MM.1S (cell line): ENCODE measurements around the gene SH3PXD2A.

ENCODE experiments used
- DNase-seq: peaks from one replicate; pipeline ENCODE4 v3.0.0-alpha.2; 2015
- H2AFZ ChIP-seq: fragments of 300-600 bp; sonication (generic); 2 replicates; pipeline ENCODE4 v1.6.0; 2016; ENCODE audit warnings: antibody characterized with exemption, low read length
- H3F3A ChIP-seq: fragments of 300-600 bp; sonication (generic); 2 replicates; pipeline ENCODE4 v1.6.1; 2016; ENCODE audit warnings: mild to moderate bottlenecking, antibody characterized with exemption, low read length, moderate library complexity, mixed read lengths; ENCODE audit not compliant: insufficient read depth
- H3K27ac ChIP-seq: fragments of 300-600 bp; sonication (generic); 2 replicates; pipeline ENCODE4 v1.5.1; 2016; ENCODE audit warnings: mild to moderate bottlenecking, low read length
- H3K27me3 ChIP-seq: fragments of 300-600 bp; sonication (generic); replicated peaks from 2 replicates; pipeline ENCODE4 v1.6.0; 2016; ENCODE audit warnings: low read length; ENCODE audit not compliant: insufficient read depth
- H3K36me3 ChIP-seq: fragments of 300-600 bp; sonication (generic); replicated peaks from 2 replicates; pipeline ENCODE4 v1.6.1; 2016; ENCODE audit warnings: mild to moderate bottlenecking, low read length, mixed read lengths; ENCODE audit not compliant: insufficient read depth
- H3K4me1 ChIP-seq: fragments of 300-600 bp; sonication (generic); 2 replicates; pipeline ENCODE4 v1.6.1; 2016; ENCODE audit warnings: low read length, mixed read lengths
- H3K4me2 ChIP-seq: fragments of 300-600 bp; sonication (generic); 2 replicates; pipeline ENCODE4 v1.6.0; 2016; ENCODE audit warnings: low read depth, low read length
- H3K4me3 ChIP-seq: fragments of 300-600 bp; sonication (generic); 2 replicates; pipeline ENCODE4 v1.5.1; 2016; ENCODE audit warnings: low read length, mixed read lengths
- H3K79me2 ChIP-seq: fragments of 300-600 bp; sonication (generic); 2 replicates; pipeline ENCODE4 v1.6.1; 2016; ENCODE audit warnings: mixed run types, low read length, mixed read lengths
- H3K9ac ChIP-seq: fragments of 300-600 bp; sonication (generic); 2 replicates; pipeline ENCODE4 v1.6.1; 2016; ENCODE audit warnings: low read length, mixed read lengths
- H3K9me2 ChIP-seq: fragments of 300-600 bp; sonication (generic); replicated peaks from 2 replicates; pipeline ENCODE4 v1.6.1; 2016; ENCODE audit warnings: mild to moderate bottlenecking, low read length, mixed read lengths; ENCODE audit not compliant: insufficient read depth
- H3K9me3 ChIP-seq: fragments of 300-600 bp; sonication (generic); replicated peaks from 2 replicates; pipeline ENCODE4 v1.6.1; 2016; ENCODE audit warnings: mild to moderate bottlenecking, low read length, mixed read lengths; ENCODE audit not compliant: insufficient read depth
- H4K20me1 ChIP-seq: fragments of 300-600 bp; sonication (generic); 2 replicates; pipeline ENCODE4 v1.6.1; 2016; ENCODE audit warnings: mild to moderate bottlenecking, low read length, moderate library complexity, mixed read lengths; ENCODE audit not compliant: insufficient read depth
- EZH2 ChIP-seq: fragments of 300-600 bp; sonication (generic); optimal IDR thresholded peaks from 2 replicates; pipeline ENCODE3; 2017; ENCODE audit warnings: low read depth, mild to moderate bottlenecking, antibody characterized with exemption, low read length, mixed read lengths
- EZH2phosphoT487 ChIP-seq: fragments of 300-600 bp; sonication (generic); IDR thresholded peaks from 2 replicates; pipeline ENCODE4 v1.6.1; 2018; ENCODE audit warnings: antibody characterized with exemption, low read length
- TF ChIP-seq, protein P1 (sequence below): fragments of 300-600 bp; sonication (generic); IDR thresholded peaks from 2 replicates; pipeline ENCODE4 v1.5.1; 2016; ENCODE audit warnings: antibody characterized with exemption, low read length, mixed read lengths

The SH3PXD2A gene

DNA sequence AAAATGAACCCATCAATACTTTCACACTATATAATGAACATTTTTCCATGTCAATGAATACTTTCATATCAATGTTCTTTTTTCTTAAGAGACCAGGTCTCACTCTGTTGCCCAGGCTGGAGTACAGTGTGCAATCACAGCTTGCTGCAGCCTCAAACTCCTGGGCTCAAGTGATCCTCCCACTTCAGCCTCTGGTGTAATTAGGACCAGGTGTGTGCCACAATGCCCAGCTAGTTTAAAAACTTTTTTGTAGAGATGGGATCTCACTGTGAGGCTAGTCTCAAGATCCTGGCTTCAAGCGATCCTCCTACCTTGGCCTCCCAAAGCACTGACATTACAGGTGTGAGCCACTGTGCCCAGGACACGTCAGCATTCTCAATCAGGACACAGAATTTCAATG lies 85.2 kb downstream of the SH3PXD2A start:
- Histone ChIP-seq H3K4me2 (no peak overlapping the region), H3K9ac (no peak overlapping the region), H3K4me1 (peaks cover 9% of the 10 kb centered on the region), H3K9me3 (no peaks in the 10 kb centered on the region), H3K36me3 (no peaks in the 10 kb centered on the region), H3K79me2 (no peaks in the 10 kb centered on the region), H4K20me1 (no peaks in the 10 kb centered on the region), H3K9me2 (no peaks in the 10 kb centered on the region), H3K27ac (no peak overlapping the region), H2AFZ (no peak overlapping the region), H3K27me3 (no peaks in the 10 kb centered on the region), H3K4me3 (no peak overlapping the region), H3F3A (peaks cover 13% of the 10 kb centered on the region)
- TF ChIP-seq, protein P1, sequence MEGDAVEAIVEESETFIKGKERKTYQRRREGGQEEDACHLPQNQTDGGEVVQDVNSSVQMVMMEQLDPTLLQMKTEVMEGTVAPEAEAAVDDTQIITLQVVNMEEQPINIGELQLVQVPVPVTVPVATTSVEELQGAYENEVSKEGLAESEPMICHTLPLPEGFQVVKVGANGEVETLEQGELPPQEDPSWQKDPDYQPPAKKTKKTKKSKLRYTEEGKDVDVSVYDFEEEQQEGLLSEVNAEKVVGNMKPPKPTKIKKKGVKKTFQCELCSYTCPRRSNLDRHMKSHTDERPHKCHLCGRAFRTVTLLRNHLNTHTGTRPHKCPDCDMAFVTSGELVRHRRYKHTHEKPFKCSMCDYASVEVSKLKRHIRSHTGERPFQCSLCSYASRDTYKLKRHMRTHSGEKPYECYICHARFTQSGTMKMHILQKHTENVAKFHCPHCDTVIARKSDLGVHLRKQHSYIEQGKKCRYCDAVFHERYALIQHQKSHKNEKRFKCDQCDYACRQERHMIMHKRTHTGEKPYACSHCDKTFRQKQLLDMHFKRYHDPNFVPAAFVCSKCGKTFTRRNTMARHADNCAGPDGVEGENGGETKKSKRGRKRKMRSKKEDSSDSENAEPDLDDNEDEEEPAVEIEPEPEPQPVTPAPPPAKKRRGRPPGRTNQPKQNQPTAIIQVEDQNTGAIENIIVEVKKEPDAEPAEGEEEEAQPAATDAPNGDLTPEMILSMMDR = no peak
- TF ChIP-seq EZH2 = no peak
- no peak for DNase-seq

DNA sequence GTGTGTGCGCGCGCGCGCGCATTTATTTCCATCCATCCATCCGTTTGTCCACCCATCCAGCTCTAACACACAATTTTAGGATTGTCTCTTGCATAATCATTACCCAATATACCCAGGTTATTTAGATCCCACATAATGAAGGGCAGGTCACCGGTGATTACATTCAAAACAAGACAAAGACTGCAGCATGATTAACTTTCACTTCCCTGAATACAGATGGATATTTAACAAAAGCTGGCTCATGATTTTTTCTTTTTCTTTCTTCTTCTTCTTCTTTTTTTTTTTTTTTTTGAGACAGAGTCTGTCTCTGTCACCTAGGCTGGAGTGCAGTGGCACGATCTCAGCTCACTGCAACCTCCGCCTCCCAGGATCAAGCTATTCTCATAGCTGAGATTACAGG lies 86.2 kb downstream of the SH3PXD2A start:
- no peak overlapping the region for H3K9ac ChIP-seq
- H3K4me1 ChIP-seq = peaks cover 9% of the 10 kb centered on the region
- H2AFZ ChIP-seq = no peak overlapping the region
- H3K4me2 ChIP-seq = no peak overlapping the region
- TF ChIP-seq, protein P1 = no peak
- TF ChIP-seq EZH2phosphoT487 = no peak
- TF ChIP-seq EZH2 = no peak
- DNase-seq = no peak
- H3K36me3 ChIP-seq = no peaks in the 10 kb centered on the region
- H3K9me3 ChIP-seq = no peaks in the 10 kb centered on the region
- H3K79me2 ChIP-seq = no peaks in the 10 kb centered on the region
- H4K20me1 ChIP-seq = no peaks in the 10 kb centered on the region
- H3K9me2 ChIP-seq = no peaks in the 10 kb centered on the region
- peaks cover 13% of the 10 kb centered on the region for H3F3A ChIP-seq
- H3K27me3 ChIP-seq = no peaks in the 10 kb centered on the region
- no peak overlapping the region for H3K27ac ChIP-seq
- no peak overlapping the region for H3K4me3 ChIP-seq

DNA sequence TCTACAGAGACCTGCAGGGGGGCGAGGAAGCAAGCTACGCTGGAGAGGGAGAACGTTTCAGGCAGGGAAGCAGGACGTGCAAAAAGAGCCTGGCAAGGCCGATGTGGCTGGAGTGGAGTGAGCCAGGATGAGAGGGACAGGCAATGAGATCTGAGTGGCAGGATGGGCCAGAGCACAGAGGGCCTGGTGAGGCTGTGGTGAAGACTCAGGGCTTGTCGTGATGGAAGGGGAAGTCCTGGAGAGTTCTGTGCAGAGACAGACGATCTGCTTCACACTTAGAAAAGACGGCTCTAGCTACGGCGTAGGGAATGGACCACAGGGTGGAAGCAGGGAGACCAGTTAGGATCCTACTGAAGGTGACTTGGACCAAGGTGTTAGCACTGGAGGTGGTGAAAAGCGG lies 87.0 kb downstream of the SH3PXD2A start:
- Histone ChIP-seq H3F3A (peaks cover 13% of the 10 kb centered on the region), H2AFZ (no peak overlapping the region), H3K36me3 (no peaks in the 10 kb centered on the region), H3K4me2 (no peak overlapping the region), H3K4me3 (no peak overlapping the region), H3K9me2 (no peaks in the 10 kb centered on the region), H3K79me2 (no peaks in the 10 kb centered on the region), H3K9me3 (no peaks in the 10 kb centered on the region), H4K20me1 (no peaks in the 10 kb centered on the region), H3K27ac (no peak overlapping the region), H3K9ac (no peak overlapping the region), H3K27me3 (no peaks in the 10 kb centered on the region), H3K4me1 (peaks cover 16% of the 10 kb centered on the region)
- TF ChIP-seq EZH2 (no peak), EZH2phosphoT487 (no peak)
- TF ChIP-seq, protein P1 = no peak
- no peak for DNase-seq
